K562 (cell line): ENCODE results near the gene NRF1. TPM values are rescaled to one million over a fixed set of nuclear protein-coding genes. Genes with fewer than 3 reads are reported as not detected.

Experiments used
- ARID2 ChIP-seq: fragments of 450-650 bp; IDR thresholded peaks from 2 replicates; pipeline ENCODE4 v1.6.1; 2017; ENCODE audit warnings: antibody characterized with exemption, mild to moderate bottlenecking
- E4F1 ChIP-seq: fragments of 250-450 bp; sonication (Bioruptor Pico); IDR thresholded peaks from 2 replicates; pipeline ENCODE4 v1.5.0; 2021; ENCODE audit warnings: mild to moderate bottlenecking, borderline replicate concordance
- GTF2A2 ChIP-seq: IDR thresholded peaks from 2 replicates; pipeline ENCODE4 v1.6.1; 2016; ENCODE audit warnings: mild to moderate bottlenecking, missing genetic modification characterization, missing compliant biosample characterization
- GTF2E2 ChIP-seq: fragments of 200-800 bp; sonication (Bioruptor generic); IDR thresholded peaks from 2 replicates; pipeline ENCODE4 v1.6.1; 2016; ENCODE audit warnings: missing genetic modification characterization, missing compliant biosample characterization
- MEIS2 ChIP-seq: fragments of 450-650 bp; IDR thresholded peaks from 2 replicates; pipeline ENCODE4 v1.6.1; 2014; ENCODE audit warnings: mild to moderate bottlenecking; ENCODE audit not compliant: partially characterized antibody
- PTRF ChIP-seq: fragments of 450-650 bp; IDR thresholded peaks from 2 replicates; pipeline ENCODE4 v1.6.1; 2016; ENCODE audit warnings: mild to moderate bottlenecking, missing genetic modification characterization, missing compliant biosample characterization
- RBM14 ChIP-seq: fragments of 200-400 bp; formaldehyde crosslinking; IDR thresholded peaks from 2 replicates; pipeline ENCODE4 v1.6.1; 2018; ENCODE audit warnings: low read depth, mild to moderate bottlenecking, low read length, moderate library complexity, borderline replicate concordance; ENCODE audit not compliant: insufficient read depth
- RFX1 ChIP-seq: fragments of 450-650 bp; IDR thresholded peaks from 2 replicates; pipeline ENCODE4 v1.6.1; 2016; ENCODE audit warnings: mild to moderate bottlenecking, moderate library complexity
- SMARCE1 ChIP-seq: fragments of 450-650 bp; IDR thresholded peaks from 2 replicates; pipeline ENCODE4 v1.7.1; 2016; ENCODE audit warnings: mild to moderate bottlenecking
- U2AF1 ChIP-seq: fragments of 200-400 bp; formaldehyde crosslinking; optimal IDR thresholded peaks from 2 replicates; pipeline ENCODE3; 2017; ENCODE audit warnings: mild to moderate bottlenecking, low read depth, low read length, moderate library complexity
- ZBED1 ChIP-seq: IDR thresholded peaks from 2 replicates; pipeline ENCODE4 v1.6.1; 2014
- ZKSCAN3 ChIP-seq: fragments of 250-450 bp; sonication (Bioruptor Pico); IDR thresholded peaks from 2 replicates; pipeline ENCODE4 v1.4.0; 2020
- ZNF184 ChIP-seq: sonication (generic); formaldehyde crosslinking; IDR thresholded peaks from 2 replicates; pipeline ENCODE4 v1.5.0; 2020; ENCODE audit warnings: missing genetic modification reagents
- ZNF217 ChIP-seq: sonication (generic); formaldehyde crosslinking; IDR thresholded peaks from 2 replicates; pipeline ENCODE4 v1.8.0; 2022; ENCODE audit warnings: mild to moderate bottlenecking, missing genetic modification reagents
- ZNF224 ChIP-seq: sonication (generic); formaldehyde crosslinking; IDR thresholded peaks from 2 replicates; pipeline ENCODE4 v1.8.0; 2022; ENCODE audit warnings: mild to moderate bottlenecking, missing genetic modification reagents
- ZNF311 ChIP-seq: fragments of 250-450 bp; sonication (Bioruptor Pico); IDR thresholded peaks from 2 replicates; pipeline ENCODE4 v1.4.0; 2020; ENCODE audit warnings: mild to moderate bottlenecking, moderate library complexity
- ZNF354B ChIP-seq: fragments of 250-450 bp; sonication (Bioruptor Pico); IDR thresholded peaks from 2 replicates; pipeline ENCODE4 v1.4.0; 2020
- ZNF551 ChIP-seq: fragments of 250-450 bp; sonication (Bioruptor Pico); IDR thresholded peaks from 2 replicates; pipeline ENCODE4 v1.5.0; 2021; ENCODE audit warnings: mild to moderate bottlenecking, moderate library complexity
- ZNF655 ChIP-seq: fragments of 250-450 bp; sonication (Bioruptor Pico); IDR thresholded peaks from 2 replicates; pipeline ENCODE4 v1.5.0; 2021
- polyA plus RNA-seq, 8 experiments: library from polyadenylated mRNA; depleted of rRNA in 4 of 8; stranded (reverse) in 5 of 8; unstranded in 3 of 8; fragments of >200 nt; fragmentation: Nextera tagmentation in 2 of 8; fragmentation: Illumina TruSeq in 1 of 8; extraction: Ambion mirVana in 2 of 8; extraction: Trizol in 1 of 8; gene quantifications; 2 replicates each; pipeline versions ENCODE4 v1.2.1 to v1.2.3, GENCODE V29; 2011 to 2014; ENCODE audit warnings: inconsistent platforms in 1 of 8, missing spikeins in 1 of 8
- total RNA-seq, 7 experiments: library from RNA; depleted of rRNA in 6 of 7; stranded (reverse); fragments of >200 nt in 6 of 7; fragmentation: Illumina TruSeq in 2 of 7; extraction: Trizol in 2 of 7; gene quantifications; 2 replicates each; pipeline versions ENCODE4 v1.2.1 to v1.2.3, GENCODE V29; 2011 to 2021; ENCODE audit warnings: low replicate concordance in 1 of 7
- TF ChIP-seq, protein P1 (sequence below): sonication (generic); formaldehyde crosslinking; IDR thresholded peaks from 2 replicates; pipeline ENCODE4 v1.8.0; 2022; ENCODE audit warnings: missing genetic modification reagents, mild to moderate bottlenecking, borderline replicate concordance
- TF ChIP-seq, protein P2 (sequence below): IDR thresholded peaks from 2 replicates; pipeline ENCODE4 v1.6.1; 2016; ENCODE audit warnings: missing genetic modification characterization, missing compliant biosample characterization
- TF ChIP-seq, protein P3 (sequence below): sonication (generic); formaldehyde crosslinking; IDR thresholded peaks from 2 replicates; pipeline ENCODE4 v1.8.0; 2022; ENCODE audit warnings: mild to moderate bottlenecking, missing genetic modification reagents

The NRF1 gene
- total and polyA plus RNA-seq, 9 of the 15 experiments (the other 6 are each of a cell fraction or from before 2014, with no cell fraction given): 8.6 to 28.8 (median 20.3) TPM

- TF ChIP-seq, protein P1, sequence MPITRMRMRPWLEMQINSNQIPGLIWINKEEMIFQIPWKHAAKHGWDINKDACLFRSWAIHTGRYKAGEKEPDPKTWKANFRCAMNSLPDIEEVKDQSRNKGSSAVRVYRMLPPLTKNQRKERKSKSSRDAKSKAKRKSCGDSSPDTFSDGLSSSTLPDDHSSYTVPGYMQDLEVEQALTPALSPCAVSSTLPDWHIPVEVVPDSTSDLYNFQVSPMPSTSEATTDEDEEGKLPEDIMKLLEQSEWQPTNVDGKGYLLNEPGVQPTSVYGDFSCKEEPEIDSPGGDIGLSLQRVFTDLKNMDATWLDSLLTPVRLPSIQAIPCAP (CRISPR knock-in tag): no peak
- TF ChIP-seq, protein P2, sequence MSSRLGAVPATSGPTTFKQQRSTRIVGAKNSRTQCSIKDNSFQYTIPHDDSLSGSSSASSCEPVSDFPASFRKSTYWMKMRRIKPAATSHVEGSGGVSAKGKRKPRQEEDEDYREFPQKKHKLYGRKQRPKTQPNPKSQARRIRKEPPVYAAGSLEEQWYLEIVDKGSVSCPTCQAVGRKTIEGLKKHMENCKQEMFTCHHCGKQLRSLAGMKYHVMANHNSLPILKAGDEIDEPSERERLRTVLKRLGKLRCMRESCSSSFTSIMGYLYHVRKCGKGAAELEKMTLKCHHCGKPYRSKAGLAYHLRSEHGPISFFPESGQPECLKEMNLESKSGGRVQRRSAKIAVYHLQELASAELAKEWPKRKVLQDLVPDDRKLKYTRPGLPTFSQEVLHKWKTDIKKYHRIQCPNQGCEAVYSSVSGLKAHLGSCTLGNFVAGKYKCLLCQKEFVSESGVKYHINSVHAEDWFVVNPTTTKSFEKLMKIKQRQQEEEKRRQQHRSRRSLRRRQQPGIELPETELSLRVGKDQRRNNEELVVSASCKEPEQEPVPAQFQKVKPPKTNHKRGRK (tag): no peak
- no peak for TF ChIP-seq ZNF551 (CRISPR knock-in tag)
- TF ChIP-seq SMARCE1: peak; percentile 43
- no peak for TF ChIP-seq ZNF311
- TF ChIP-seq ARID2: 0 out of 2 replicates have a peak, but pooled peaks have one; percentile 21
- TF ChIP-seq ZNF184 (CRISPR knock-in tag): no peak
- TF ChIP-seq RFX1: no peak
- no peak for TF ChIP-seq PTRF
- TF ChIP-seq ZNF217 (CRISPR knock-in tag): no peak
- TF ChIP-seq ZNF354B (CRISPR knock-in tag): no peak
- TF ChIP-seq, protein P3, sequence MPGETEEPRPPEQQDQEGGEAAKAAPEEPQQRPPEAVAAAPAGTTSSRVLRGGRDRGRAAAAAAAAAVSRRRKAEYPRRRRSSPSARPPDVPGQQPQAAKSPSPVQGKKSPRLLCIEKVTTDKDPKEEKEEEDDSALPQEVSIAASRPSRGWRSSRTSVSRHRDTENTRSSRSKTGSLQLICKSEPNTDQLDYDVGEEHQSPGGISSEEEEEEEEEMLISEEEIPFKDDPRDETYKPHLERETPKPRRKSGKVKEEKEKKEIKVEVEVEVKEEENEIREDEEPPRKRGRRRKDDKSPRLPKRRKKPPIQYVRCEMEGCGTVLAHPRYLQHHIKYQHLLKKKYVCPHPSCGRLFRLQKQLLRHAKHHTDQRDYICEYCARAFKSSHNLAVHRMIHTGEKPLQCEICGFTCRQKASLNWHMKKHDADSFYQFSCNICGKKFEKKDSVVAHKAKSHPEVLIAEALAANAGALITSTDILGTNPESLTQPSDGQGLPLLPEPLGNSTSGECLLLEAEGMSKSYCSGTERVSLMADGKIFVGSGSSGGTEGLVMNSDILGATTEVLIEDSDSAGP (CRISPR knock-in tag): no peak; the same call in 1 of the 2 replicates
- no peak for TF ChIP-seq RBM14
- no peak for TF ChIP-seq ZBED1
- peak; percentile 44; the same call in 1 of the 2 replicates for TF ChIP-seq GTF2E2
- no peak for TF ChIP-seq E4F1 (CRISPR knock-in tag)
- TF ChIP-seq ZKSCAN3 (CRISPR knock-in tag): no peak
- no peak for TF ChIP-seq ZNF224 (CRISPR knock-in tag)
- TF ChIP-seq U2AF1: no peak
- no peak for TF ChIP-seq ZNF655 (CRISPR knock-in tag)
- no peak for TF ChIP-seq GTF2A2
- TF ChIP-seq MEIS2: no peak
Measured at GRCh38 chr7:129768614-129769399, 157.3 kb downstream of the NRF1 start (continued).
